Vagina (tissue), 2 donors: ENCODE measurements around the gene TLE2. TPM values are rescaled to one million over a fixed set of nuclear protein-coding genes. Genes with fewer than 3 reads are reported as not detected.

ENCODE experiments used
- DNase-seq, 2 donors: peaks; one replicate each; pipeline ENCODE4 v3.0.0-alpha.2; 2017; ENCODE audit errors: extremely low spot score in 2 of 2
- H3K27ac ChIP-seq: fragments of 200-600 bp; sonication (generic); one replicate; pipeline ENCODE4 v1.5.1; 2019
- H3K27me3 ChIP-seq: fragments of 200-600 bp; sonication (generic); one replicate; pipeline ENCODE4 v1.5.1; 2019
- H3K36me3 ChIP-seq, 2 donors: fragments of 200-600 bp; sonication (generic); one replicate each; pipeline ENCODE4 v1.5.1; 2017 to 2019
- H3K4me1 ChIP-seq: fragments of 200-600 bp; sonication (generic); one replicate; pipeline ENCODE4 v1.5.1; 2019
- H3K4me3 ChIP-seq, 2 donors: fragments of 200-600 bp; sonication (generic); 1 replicate in 1 of 2; 2 replicates in 1 of 2; pipeline ENCODE4 v1.5.1; 2016 to 2019
- H3K9me3 ChIP-seq: fragments of 200-600 bp; sonication (generic); one replicate; pipeline ENCODE4 v1.5.1; 2019
- CTCF ChIP-seq, 3 experiments: fragments of 450-650 bp in 2 of 3; fragments of 200-600 bp in 1 of 3; sonication (generic) in 1 of 3; IDR thresholded peaks; one replicate each; pipeline ENCODE4 v1.5.1; 2017 to 2019; ENCODE audit warnings: antibody characterized with exemption in 3 of 3, mild to moderate bottlenecking in 2 of 3, moderate library complexity in 2 of 3
- POLR2A ChIP-seq, 2 donors: fragments of 450-650 bp; IDR thresholded peaks; one replicate each; pipeline ENCODE4 v1.6.1; 2017; ENCODE audit warnings: antibody characterized with exemption in 2 of 2, mild to moderate bottlenecking in 2 of 2, moderate library complexity in 2 of 2
- POLR2AphosphoS5 ChIP-seq, 2 donors: sonication (generic); formaldehyde crosslinking; IDR thresholded peaks; one replicate each; pipeline ENCODE4 v1.9.0; 2017; ENCODE audit warnings: antibody characterized with exemption in 2 of 2, mild to moderate bottlenecking in 2 of 2, low read depth in 1 of 2; ENCODE audit not compliant: insufficient read depth in 1 of 2
- intact Hi-C: fragments of 100-400 bp; cut with DNase I; formaldehyde crosslinking; loops from one replicate; pipeline ENCODE4 v1.15.1; 2023
- total RNA-seq: library from RNA; depleted of rRNA; stranded (reverse); fragments of >200 nt; gene quantifications from one replicate; pipeline ENCODE4 v1.2.3, GENCODE V29; 2016

TLE2 gene
- total RNA-seq, 1 donor from 2014 or later: 28.2 TPM

- H3K9me3 ChIP-seq: no peaks in the 10 kb centered on the region
- no peak overlapping the region for H3K27ac ChIP-seq
- no peaks in the 10 kb centered on the region for H3K4me1 ChIP-seq
- no peak for DNase-seq
- intact Hi-C loops: no loop called here
- no peaks in the 10 kb centered on the region for H3K36me3 ChIP-seq
- H3K4me3 ChIP-seq: no peak overlapping the region
- no peaks in the 10 kb centered on the region for H3K27me3 ChIP-seq
- no peak for TF ChIP-seq CTCF (IDR thresholded peaks at IDR 0.05)
- no peak for TF ChIP-seq POLR2AphosphoS5 (IDR thresholded peaks at IDR 0.05; ENCODE audit: insufficient read depth in 1 of 2, low read depth in 1 of 2)
These were observed 27.8 kb downstream of the TLE2 start for GRCh38 chr19:3001235-3001800.

DNA sequence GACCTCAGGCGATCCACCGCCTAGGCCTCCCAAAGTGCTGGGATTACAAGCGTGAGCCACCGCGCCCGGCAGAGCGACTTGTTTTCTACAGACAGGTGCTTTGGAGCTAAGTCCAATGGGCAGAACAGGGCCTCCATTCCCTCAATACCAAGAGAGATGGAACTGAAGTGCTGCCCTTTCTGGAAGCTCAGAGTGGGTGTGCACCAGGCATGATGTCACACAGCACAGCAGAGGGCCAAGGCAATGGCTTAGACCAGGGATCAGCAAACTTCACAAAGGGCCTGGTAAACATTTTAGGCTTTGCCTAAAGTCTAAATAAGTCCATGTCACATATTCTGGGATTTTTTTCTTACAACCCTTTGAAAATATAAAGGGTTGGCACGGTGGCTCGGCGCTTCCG is 30.4 kb downstream of the TLE2 start:
- no peaks in the 10 kb centered on the region for H3K9me3 ChIP-seq
- intact Hi-C loops: no loop called here
- H3K36me3 ChIP-seq: no peaks in the 10 kb centered on the region
- DNase-seq: no peak
- H3K4me1 ChIP-seq: no peaks in the 10 kb centered on the region
- H3K4me3 ChIP-seq: no peak overlapping the region
- TF ChIP-seq POLR2A (IDR thresholded peaks at IDR 0.05): no peak
- TF ChIP-seq CTCF (IDR thresholded peaks at IDR 0.05): no peak
- no peak for TF ChIP-seq POLR2AphosphoS5 (IDR thresholded peaks at IDR 0.05; ENCODE audit: insufficient read depth in 1 of 2, low read depth in 1 of 2)
- no peak overlapping the region for H3K27ac ChIP-seq
- H3K27me3 ChIP-seq: no peaks in the 10 kb centered on the region

DNA sequence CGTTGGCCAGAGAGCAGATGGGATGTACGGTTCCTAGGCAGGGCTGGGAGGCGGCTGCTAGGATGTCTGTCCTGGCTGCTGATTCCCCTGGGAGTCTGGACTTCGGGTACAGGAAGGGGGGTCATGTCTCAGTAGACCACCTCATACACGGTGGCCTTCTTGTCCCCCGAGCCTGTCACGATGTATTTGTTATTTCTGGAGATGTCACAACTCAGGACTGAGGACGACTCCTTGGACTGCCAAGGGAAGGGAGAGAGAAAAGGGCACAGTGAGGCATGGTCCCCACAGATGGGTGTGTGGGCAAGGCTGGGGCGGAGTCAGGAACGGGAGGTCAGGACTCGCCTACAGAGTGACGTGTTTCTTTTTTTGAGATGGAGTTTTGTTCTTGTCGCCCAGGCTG is 31.4 kb downstream of the TLE2 start:
- no peak overlapping the region for H3K27ac ChIP-seq

GRCh38 chr19:2994588-2995131 is 34.4 kb downstream of the TLE2 start:
- Histone ChIP-seq H3K4me1 (no peaks in the 10 kb centered on the region), H3K36me3 (no peaks in the 10 kb centered on the region), H3K4me3 (no peak overlapping the region), H3K27ac (no peak overlapping the region), H3K9me3 (no peaks in the 10 kb centered on the region), H3K27me3 (no peaks in the 10 kb centered on the region)
- TF ChIP-seq POLR2AphosphoS5 (IDR thresholded peaks at IDR 0.05; ENCODE audit: insufficient read depth in 1 of 2, low read depth in 1 of 2): no peak
- no peak for TF ChIP-seq CTCF (IDR thresholded peaks at IDR 0.05)
- TF ChIP-seq POLR2A (IDR thresholded peaks at IDR 0.05): no peak
- intact Hi-C loops: no loop called here
- DNase-seq: no peak

More for the DNA sequence above, 31.4 kb downstream of the TLE2 start:
- Histone ChIP-seq H3K4me1 (no peaks in the 10 kb centered on the region), H3K4me3 (no peak overlapping the region), H3K9me3 (no peaks in the 10 kb centered on the region), H3K27me3 (no peaks in the 10 kb centered on the region), H3K36me3 (no peaks in the 10 kb centered on the region)
- intact Hi-C loops: no loop called here
- no peak for TF ChIP-seq POLR2AphosphoS5 (IDR thresholded peaks at IDR 0.05; ENCODE audit: insufficient read depth in 1 of 2, low read depth in 1 of 2)
- no peak for TF ChIP-seq POLR2A (IDR thresholded peaks at IDR 0.05)
- TF ChIP-seq CTCF (IDR thresholded peaks at IDR 0.05): no peak
- DNase-seq: no peak

GRCh38 chr19:2993579-2993978 is 35.5 kb downstream of the TLE2 start:
- Histone ChIP-seq H3K27ac (no peak overlapping the region), H3K27me3 (no peaks in the 10 kb centered on the region), H3K36me3 (no peaks in the 10 kb centered on the region), H3K9me3 (no peaks in the 10 kb centered on the region), H3K4me1 (no peaks in the 10 kb centered on the region), H3K4me3 (no peak overlapping the region)
- no peak for DNase-seq
- TF ChIP-seq CTCF (IDR thresholded peaks at IDR 0.05): no peak
- no peak for TF ChIP-seq POLR2AphosphoS5 (IDR thresholded peaks at IDR 0.05; ENCODE audit: insufficient read depth in 1 of 2, low read depth in 1 of 2)
- no peak for TF ChIP-seq POLR2A (IDR thresholded peaks at IDR 0.05)
- intact Hi-C loops: no loop called here
